Heart left ventricle (tissue), 16 donors: ENCODE data around the gene PCP4. TPM values are rescaled to one million over a fixed set of nuclear protein-coding genes. Genes with fewer than 3 reads are reported as not detected.

ENCODE experiments used
- ATAC-seq, 4 donors: fragments of 200-7000 bp; cut with Tn5 transposase; one replicate each; pipeline ENCODE4 v1.9.1; 2020 to 2022; ENCODE audit warnings: moderate library complexity in 4 of 4, mild to moderate bottlenecking in 3 of 4, moderate number of reproducible peaks in 1 of 4
- DNase-seq, 5 donors: peaks; one replicate each; pipeline ENCODE4 v3.0.0-alpha.2; 2020
- H3K27ac ChIP-seq, 12 donors: fragments of 200-600 bp; sonication (generic) in 4 of 12; one replicate each; pipeline versions ENCODE4 v1.5.0 to v1.8.0; 2016 to 2022; ENCODE audit warnings: mild to moderate bottlenecking in 2 of 12
- H3K27me3 ChIP-seq, 9 donors: fragments of 200-600 bp; sonication (generic) in 2 of 9; one replicate each; pipeline versions ENCODE4 v1.5.1 to v1.8.0; 2016 to 2022; ENCODE audit warnings: mild to moderate bottlenecking in 3 of 9
- H3K36me3 ChIP-seq, 9 donors: fragments of 200-600 bp; sonication (generic) in 2 of 9; one replicate each; pipeline versions ENCODE4 v1.5.0 to v1.8.0; 2018 to 2022; ENCODE audit warnings: mild to moderate bottlenecking in 2 of 9
- H3K4me1 ChIP-seq, 12 donors: fragments of 200-600 bp; sonication (generic) in 4 of 12; one replicate each; pipeline versions ENCODE4 v1.5.0 to v1.8.0; 2016 to 2022; ENCODE audit warnings: mild to moderate bottlenecking in 3 of 12
- H3K4me3 ChIP-seq, 12 donors: fragments of 200-600 bp; sonication (generic) in 4 of 12; one replicate each; pipeline versions ENCODE4 v1.5.0 to v1.8.0; 2017 to 2022; ENCODE audit warnings: mild to moderate bottlenecking in 9 of 12, moderate library complexity in 4 of 12
- H3K9me3 ChIP-seq, 12 donors: fragments of 200-600 bp; sonication (generic) in 4 of 12; one replicate each; pipeline versions ENCODE4 v1.5.0 to v1.8.0; 2016 to 2022; ENCODE audit warnings: mild to moderate bottlenecking in 1 of 12
- POLR2A ChIP-seq, 2 donors: fragments of 450-650 bp; IDR thresholded peaks; one replicate each; pipeline ENCODE4 v1.6.1; 2017; ENCODE audit warnings: antibody characterized with exemption in 2 of 2, mild to moderate bottlenecking in 2 of 2, moderate library complexity in 2 of 2
- WGBS, 4 donors: extraction: QIAGEN DNeasy Blood & Tissue Kit in 2 of 4; methylation state at CpG; one replicate each; pipeline versions ENCODE4 v1.1.5 to v1.1.7; 2013 to 2018; 5-methylcytosine and 5-hydroxymethylcytosine counted together
- intact Hi-C, 10 donors: fragments of 100-400 bp; cut with DNase I; formaldehyde crosslinking; loops; one replicate each; pipeline versions ENCODE4 v1.11.1 to v1.14.2; 2022
- polyA plus RNA-seq, 2 donors: library from polyadenylated mRNA; stranded (reverse); fragments of 200-250 nt; gene quantifications; one replicate each; pipeline ENCODE4 v1.2.3, GENCODE V29; 2013
- total RNA-seq, 9 donors: library from RNA; depleted of rRNA in 2 of 9; stranded (reverse); fragments of >200 nt in 2 of 9; fragmentation: NEBNext Ultra II Directional in 3 of 9; extraction: Animal tissue kit (Norgen Biotek cat#: 25700) in 3 of 9; gene quantifications; one replicate each; pipeline versions ENCODE4 v1.1.0 to v1.2.4, GENCODE V29; 2016 to 2023
- TF ChIP-seq, protein P1 (sequence below), 12 donors: fragments of 200-600 bp; sonication (generic) in 4 of 12; IDR thresholded peaks; one replicate each; pipeline versions ENCODE4 v1.5.0 to v1.8.0; 2018 to 2022; ENCODE audit warnings: antibody characterized with exemption in 12 of 12, mild to moderate bottlenecking in 5 of 12
- donor health status: ischemic (EF 13 %, LVEDD 7.1; RV severe dilation, severe dysfunction).
- donor health status: healthy with polysubstance abuse.
- donor health status: DM: no; HTN: yes; CAD: no.
- donor health status: DM: no; HTN: no; CAD: no.
- donor health status: ischemic (EF 25% LVEDD 6.9; RV normal size, moderate dysfunction).
- donor health status: ischemic (EF 25% LVEDD 5.7; RV mildly dilated, moderate dysfunction).
- donor health status: healthy.
- donor health status: DM: yes; HTN: yes; CAD: no.
- donor health status: ischemic (EF 35%, LVEDD 5.7; RV mildly dilated, moderate dysfunction).
- donor health status: nonischemic (EF 11% LVEDD 7.7; RV severe dilation, severe dysfunction).
- donor health status: DM: yes; HTN: yes; CAD: no.
- donor health status: PGD.
- donor health status: ischemic (EF 29% LVEDD 5.4; RV normal size, mild dysfunction).
- donor health status: nonischemic (EF 23%, LVEDD 6.1; RV moderate dilation, normal function).

Gene PCP4
- total and polyA plus RNA-seq, 11 donors = 0.64 to 9.6 (median 3.9) TPM

DNA sequence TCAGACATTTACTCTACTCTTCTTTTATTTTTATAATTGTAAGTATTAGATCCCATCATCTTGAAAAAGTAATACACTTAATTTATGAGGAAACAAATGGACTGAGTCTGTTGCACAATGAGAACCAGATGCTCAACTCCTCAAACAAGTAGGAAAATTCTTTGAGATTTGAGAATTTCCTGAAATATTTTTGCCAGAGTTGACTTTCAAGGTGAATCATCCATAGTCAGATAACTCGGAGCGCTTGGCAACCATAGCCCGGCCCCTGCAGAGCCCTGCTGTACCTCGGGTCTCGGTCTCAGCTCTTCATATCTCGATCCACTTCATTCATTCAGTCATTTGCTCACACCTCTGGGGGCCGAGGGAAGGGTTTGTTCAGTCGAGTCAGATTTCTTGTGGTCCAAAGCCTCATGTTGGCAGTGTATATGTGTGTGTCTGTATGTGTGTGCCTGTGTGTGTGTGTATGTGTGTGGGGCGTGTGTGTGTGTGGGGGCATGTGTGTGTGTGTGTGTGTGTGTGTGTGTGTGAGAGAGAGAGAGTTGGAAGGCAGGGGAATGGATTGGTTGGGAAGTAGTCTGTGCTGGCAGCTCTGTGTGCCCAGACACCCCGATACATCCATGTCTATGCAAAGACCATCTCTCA, 18.1 kb upstream of the PCP4 start:
- intact Hi-C loops = no loop called here
- H3K9me3 ChIP-seq = no peaks in the 10 kb centered on the region
- no peak for DNase-seq
- TF ChIP-seq, protein P1, sequence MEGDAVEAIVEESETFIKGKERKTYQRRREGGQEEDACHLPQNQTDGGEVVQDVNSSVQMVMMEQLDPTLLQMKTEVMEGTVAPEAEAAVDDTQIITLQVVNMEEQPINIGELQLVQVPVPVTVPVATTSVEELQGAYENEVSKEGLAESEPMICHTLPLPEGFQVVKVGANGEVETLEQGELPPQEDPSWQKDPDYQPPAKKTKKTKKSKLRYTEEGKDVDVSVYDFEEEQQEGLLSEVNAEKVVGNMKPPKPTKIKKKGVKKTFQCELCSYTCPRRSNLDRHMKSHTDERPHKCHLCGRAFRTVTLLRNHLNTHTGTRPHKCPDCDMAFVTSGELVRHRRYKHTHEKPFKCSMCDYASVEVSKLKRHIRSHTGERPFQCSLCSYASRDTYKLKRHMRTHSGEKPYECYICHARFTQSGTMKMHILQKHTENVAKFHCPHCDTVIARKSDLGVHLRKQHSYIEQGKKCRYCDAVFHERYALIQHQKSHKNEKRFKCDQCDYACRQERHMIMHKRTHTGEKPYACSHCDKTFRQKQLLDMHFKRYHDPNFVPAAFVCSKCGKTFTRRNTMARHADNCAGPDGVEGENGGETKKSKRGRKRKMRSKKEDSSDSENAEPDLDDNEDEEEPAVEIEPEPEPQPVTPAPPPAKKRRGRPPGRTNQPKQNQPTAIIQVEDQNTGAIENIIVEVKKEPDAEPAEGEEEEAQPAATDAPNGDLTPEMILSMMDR (IDR thresholded peaks at IDR 0.05) = no peak
- no peak for TF ChIP-seq POLR2A (IDR thresholded peaks at IDR 0.05)
- no peak overlapping the region for H3K4me3 ChIP-seq
- no peak overlapping the region for H3K27ac ChIP-seq
- H3K36me3 ChIP-seq = no peaks in the 10 kb centered on the region
- H3K27me3 ChIP-seq = no peaks in the 10 kb centered on the region
- WGBS, 4 donors = 43 to 80% (median 74%) methylated on average over 10 of the region's 10 CpGs
- no peaks in the 10 kb centered on the region for H3K4me1 ChIP-seq
- ATAC-seq = no peak

DNA sequence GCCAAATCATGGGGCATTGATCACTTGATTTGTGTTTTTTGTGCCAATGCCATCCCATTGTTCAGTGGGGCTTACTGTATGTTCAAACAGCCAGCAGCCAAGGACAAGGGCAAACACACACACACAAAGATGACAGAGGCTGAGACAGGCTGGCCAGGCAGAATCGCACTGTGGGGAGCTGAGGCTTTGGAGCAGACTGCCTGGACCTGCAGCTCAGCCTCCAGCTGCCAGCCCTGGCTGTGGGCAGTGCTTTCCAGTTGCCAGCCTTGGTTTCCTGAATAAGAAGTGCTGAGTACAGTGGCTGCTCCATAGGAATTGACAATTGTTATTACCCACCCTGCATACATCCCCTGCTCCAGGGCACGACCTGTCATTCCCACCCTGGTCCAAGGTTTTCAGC, 16.9 kb upstream of the PCP4 start:
- Histone ChIP-seq H3K27me3 (no peaks in the 10 kb centered on the region), H3K9me3 (no peaks in the 10 kb centered on the region), H3K4me3 (no peak overlapping the region), H3K36me3 (no peaks in the 10 kb centered on the region), H3K27ac (no peak overlapping the region), H3K4me1 (no peaks in the 10 kb centered on the region)
- WGBS, 4 donors = 42 to 75% (median 55%) methylated on average over 2 of the region's 2 CpGs
- TF ChIP-seq, protein P1 (IDR thresholded peaks at IDR 0.05) = no peak
- TF ChIP-seq POLR2A (IDR thresholded peaks at IDR 0.05) = no peak
- ATAC-seq (peak in 1 of 4 donors; percentile 21), DNase-seq (no peak)
- intact Hi-C loops = no loop called here

DNA sequence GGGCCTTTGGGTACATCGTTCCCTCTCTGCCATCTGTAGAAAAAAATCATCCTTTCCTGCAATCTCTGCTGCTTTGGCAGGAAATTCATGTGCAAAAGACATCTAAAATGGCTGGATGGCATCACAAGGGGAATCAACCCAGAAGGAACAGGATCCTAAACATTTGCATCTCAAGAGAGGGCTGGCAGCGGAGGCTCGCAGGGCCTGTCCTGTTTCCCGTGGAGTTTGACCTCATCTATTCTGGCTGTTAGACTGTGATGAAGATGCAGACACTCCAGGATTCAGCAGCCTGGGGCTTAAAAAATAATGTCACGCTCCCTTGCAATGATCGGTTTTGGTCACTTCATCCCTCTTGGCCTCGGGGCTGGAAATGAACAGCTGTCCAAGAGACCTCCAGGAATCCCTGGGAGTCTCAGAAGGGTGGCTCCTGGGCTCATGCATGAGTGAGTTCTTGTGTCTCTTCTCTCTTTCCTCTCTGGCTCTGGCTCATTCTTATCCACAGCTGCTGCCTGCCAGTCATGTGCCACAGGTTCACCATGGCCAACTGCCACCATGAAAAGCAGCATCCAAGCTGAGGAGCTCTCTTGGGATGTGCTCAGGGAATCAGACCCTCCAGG, 16.1 kb upstream of the PCP4 start:
- Histone ChIP-seq H3K27ac (no peak overlapping the region), H3K4me1 (no peaks in the 10 kb centered on the region), H3K27me3 (no peaks in the 10 kb centered on the region), H3K9me3 (no peaks in the 10 kb centered on the region), H3K36me3 (no peaks in the 10 kb centered on the region), H3K4me3 (no peak overlapping the region)
- intact Hi-C loops = no loop called here
- no peak for TF ChIP-seq POLR2A (IDR thresholded peaks at IDR 0.05)
- TF ChIP-seq, protein P1 (IDR thresholded peaks at IDR 0.05) = no peak
- WGBS, 4 donors = 84 to 89% (median 88%) methylated on average over 7 of the region's 7 CpGs
- no peak for ATAC-seq
- DNase-seq = no peak

DNA sequence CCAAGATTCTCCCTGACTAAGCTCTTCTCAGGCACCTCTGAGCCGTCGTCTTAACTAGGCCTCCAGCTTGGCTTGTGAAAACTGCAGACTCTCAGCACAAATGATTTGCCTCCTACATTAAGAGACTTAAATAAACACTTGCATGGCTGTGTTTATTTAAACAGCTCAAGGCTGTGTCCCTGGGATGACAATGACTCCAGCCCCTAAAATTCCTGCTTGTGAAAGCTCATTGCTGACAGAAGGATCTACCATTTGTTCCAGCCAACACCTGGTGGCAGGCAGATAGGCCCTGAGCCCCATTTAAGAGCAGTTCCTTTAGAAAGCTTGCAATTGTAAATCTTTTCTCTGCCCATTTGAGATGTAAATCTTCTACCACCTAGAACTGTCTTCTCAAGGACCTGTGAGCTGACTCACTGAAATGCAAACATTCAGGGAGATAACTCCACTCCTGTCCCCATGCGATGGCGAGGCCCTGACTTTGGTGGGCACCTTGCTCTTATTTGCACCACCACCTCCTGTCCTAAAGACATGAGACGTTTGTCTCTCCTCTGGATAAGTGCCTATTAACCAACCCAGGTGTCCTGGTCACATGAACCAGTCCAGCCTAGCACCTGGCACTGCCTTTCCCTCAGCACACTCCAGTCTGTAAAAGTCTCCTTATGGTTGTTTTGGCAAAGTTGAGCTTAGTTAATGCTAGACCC, 15.1 kb upstream of the PCP4 start:
- intact Hi-C loops = no loop called here
- ATAC-seq = no peak
- Histone ChIP-seq H3K9me3 (no peaks in the 10 kb centered on the region), H3K27me3 (no peaks in the 10 kb centered on the region), H3K4me3 (no peak overlapping the region), H3K4me1 (no peaks in the 10 kb centered on the region), H3K27ac (no peak overlapping the region), H3K36me3 (no peaks in the 10 kb centered on the region)
- no peak for DNase-seq
- 48 to 61% (median 58%) methylated on average over 5 of the region's 5 CpGs for WGBS, 4 donors
- no peak for TF ChIP-seq POLR2A (IDR thresholded peaks at IDR 0.05)
- TF ChIP-seq, protein P1 (IDR thresholded peaks at IDR 0.05) = no peak
